ENCODE results near the gene TRNP1. TPM values are rescaled to one million over a fixed set of nuclear protein-coding genes. Genes with fewer than 3 reads are reported as not detected.
"Not testable (repeated sequence)": the region's sequence is repeated elsewhere in the genome, so short reads cannot be mapped to it uniquely, and the experiment has no call there.

The TRNP1 gene
- total RNA-seq, 4 donors from 2014 or later = 2.9 to 8.5 (median 6.5) TPM

DNA sequence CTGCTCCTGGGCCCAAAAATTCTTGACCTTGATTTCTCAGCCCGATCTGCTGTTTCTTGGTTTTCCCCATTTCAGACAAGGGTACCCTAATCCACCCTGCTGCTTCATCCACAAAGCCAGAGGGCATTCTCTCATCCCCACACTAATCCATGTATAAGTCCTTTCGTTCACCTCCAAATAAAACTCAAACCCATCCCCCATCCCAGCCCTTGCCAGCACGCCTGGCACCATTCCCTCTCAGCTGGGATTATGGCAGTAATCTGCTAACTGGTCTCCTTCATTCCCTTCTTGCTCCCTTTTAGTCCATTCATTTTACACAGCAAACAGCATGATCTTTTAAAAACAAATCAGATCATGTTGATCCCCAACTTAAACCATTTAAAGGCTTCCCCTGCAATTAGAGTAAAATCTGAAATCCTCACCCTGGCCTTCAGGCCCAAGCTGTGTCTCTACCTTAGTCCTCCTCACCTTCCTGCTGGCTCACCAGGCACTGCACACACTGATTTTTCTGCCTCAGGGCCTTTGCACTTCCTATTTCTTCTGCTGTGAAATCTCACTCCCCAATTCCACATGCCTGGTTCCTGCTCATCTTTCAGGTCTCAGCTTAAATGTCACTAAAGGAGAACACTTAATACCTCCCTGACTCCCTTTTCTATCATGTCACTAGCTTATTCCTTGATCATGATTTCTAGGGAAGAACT is 12.2 kb upstream of the TRNP1 start:
- H3K27me3 ChIP-seq = no peaks in the 10 kb centered on the region
- no peaks in the 10 kb centered on the region for H3K4me1 ChIP-seq
- WGBS, 2 donors = 77 to 90% methylated on average over 3 of the region's 3 CpGs
- no peak for DNase-seq
- no peak overlapping the region for H3K4me3 ChIP-seq (replicated peaks in 1 of 3)
- no peaks in the 10 kb centered on the region for H3K36me3 ChIP-seq
- H3K9me3 ChIP-seq = no peaks in the 10 kb centered on the region
- TF ChIP-seq POLR2A (IDR thresholded peaks at IDR 0.05) = no peak
- TF ChIP-seq, protein P1, sequence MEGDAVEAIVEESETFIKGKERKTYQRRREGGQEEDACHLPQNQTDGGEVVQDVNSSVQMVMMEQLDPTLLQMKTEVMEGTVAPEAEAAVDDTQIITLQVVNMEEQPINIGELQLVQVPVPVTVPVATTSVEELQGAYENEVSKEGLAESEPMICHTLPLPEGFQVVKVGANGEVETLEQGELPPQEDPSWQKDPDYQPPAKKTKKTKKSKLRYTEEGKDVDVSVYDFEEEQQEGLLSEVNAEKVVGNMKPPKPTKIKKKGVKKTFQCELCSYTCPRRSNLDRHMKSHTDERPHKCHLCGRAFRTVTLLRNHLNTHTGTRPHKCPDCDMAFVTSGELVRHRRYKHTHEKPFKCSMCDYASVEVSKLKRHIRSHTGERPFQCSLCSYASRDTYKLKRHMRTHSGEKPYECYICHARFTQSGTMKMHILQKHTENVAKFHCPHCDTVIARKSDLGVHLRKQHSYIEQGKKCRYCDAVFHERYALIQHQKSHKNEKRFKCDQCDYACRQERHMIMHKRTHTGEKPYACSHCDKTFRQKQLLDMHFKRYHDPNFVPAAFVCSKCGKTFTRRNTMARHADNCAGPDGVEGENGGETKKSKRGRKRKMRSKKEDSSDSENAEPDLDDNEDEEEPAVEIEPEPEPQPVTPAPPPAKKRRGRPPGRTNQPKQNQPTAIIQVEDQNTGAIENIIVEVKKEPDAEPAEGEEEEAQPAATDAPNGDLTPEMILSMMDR (IDR thresholded peaks at IDR 0.05) = no peak
- intact Hi-C loops (cut with DNase I) = no loop called here
- H3K27ac ChIP-seq = no peak overlapping the region

DNA sequence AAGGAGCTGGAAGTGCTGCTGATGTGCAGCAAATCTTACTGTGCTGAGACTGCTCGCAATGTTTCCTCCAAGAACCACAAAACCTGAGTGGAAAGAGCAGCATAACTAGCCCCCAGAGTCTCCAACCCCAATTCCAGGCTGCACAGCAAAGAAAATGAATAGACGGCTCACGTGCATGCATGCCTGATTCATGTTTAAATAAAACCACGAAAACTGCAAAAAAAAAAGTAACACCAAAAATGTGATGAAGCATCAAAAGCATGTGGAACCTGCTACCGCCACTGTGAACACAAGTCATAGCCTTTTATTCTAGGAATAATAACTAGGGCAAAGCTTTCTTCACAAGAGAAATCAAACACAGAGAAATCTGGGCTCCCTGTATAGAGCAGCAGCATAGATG is 9.6 kb upstream of the TRNP1 start:
- intact Hi-C loops (cut with DNase I) = no loop called here
- no peaks in the 10 kb centered on the region for H3K27me3 ChIP-seq
- TF ChIP-seq, protein P1 (IDR thresholded peaks at IDR 0.05) = no peak
- no peak for TF ChIP-seq POLR2A (IDR thresholded peaks at IDR 0.05)
- no peak for DNase-seq
- no peaks in the 10 kb centered on the region for H3K36me3 ChIP-seq
- H3K9me3 ChIP-seq = no peaks in the 10 kb centered on the region
- H3K4me1 ChIP-seq = no peaks in the 10 kb centered on the region
- WGBS, 2 donors = 73 to 76% methylated on average over 5 of the region's 5 CpGs
- H3K4me3 ChIP-seq (replicated peaks in 1 of 3) = no peak overlapping the region
- no peak overlapping the region for H3K27ac ChIP-seq

DNA sequence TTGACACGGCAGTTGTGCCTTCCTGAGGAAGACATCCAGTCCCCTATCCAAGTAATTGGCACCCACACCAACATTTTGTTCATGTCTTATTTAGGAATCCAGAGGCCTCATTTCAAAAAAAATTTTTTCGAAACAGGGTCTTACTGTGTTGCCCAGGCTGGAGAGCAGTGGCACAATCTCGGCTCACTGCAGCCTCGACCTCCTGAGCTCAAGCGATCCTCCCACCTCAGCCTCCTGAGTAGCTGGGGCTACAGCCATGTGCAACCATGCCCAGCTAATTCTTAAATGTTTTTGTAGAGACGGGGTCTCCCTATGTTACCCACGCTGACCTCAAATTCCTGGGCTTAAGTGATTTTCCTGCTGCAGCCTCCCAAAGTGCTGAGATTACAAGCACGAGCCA is 9.2 kb upstream of the TRNP1 start:
- 78 to 80% methylated on average over 8 of the region's 8 CpGs for WGBS, 2 donors
- DNase-seq = no peak
- H3K4me1 ChIP-seq = no peaks in the 10 kb centered on the region
- H3K27me3 ChIP-seq = no peaks in the 10 kb centered on the region
- intact Hi-C loops (cut with DNase I) = no loop called here
- H3K9me3 ChIP-seq = no peaks in the 10 kb centered on the region
- no peak overlapping the region for H3K4me3 ChIP-seq (replicated peaks in 1 of 3)
- H3K27ac ChIP-seq = no peak overlapping the region
- TF ChIP-seq, protein P1 (IDR thresholded peaks at IDR 0.05) = no peak
- no peak for TF ChIP-seq POLR2A (IDR thresholded peaks at IDR 0.05)
- no peaks in the 10 kb centered on the region for H3K36me3 ChIP-seq

DNA sequence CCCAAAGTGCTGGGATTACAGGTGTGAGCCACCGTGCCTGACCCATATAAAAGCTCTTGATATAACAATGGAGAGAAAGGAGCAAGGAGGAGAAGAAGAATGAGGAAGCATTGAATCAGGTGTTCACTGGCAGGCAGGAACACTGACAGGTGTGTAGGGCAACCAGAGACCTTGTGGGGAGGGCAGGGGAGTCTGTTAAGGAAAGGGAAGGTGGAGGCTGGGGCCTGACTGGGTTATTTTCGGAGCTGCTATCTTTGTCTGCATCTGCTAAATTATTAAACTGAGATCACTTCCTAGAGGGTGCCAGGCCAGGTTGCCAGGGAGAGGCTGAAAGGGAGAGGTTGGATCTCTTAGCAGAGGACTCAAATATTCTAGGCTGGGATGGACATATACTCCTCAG is 6.8 kb upstream of the TRNP1 start:
- TF ChIP-seq, protein P1 (IDR thresholded peaks at IDR 0.05) = no peak
- no peak for TF ChIP-seq POLR2A (IDR thresholded peaks at IDR 0.05)
- Histone ChIP-seq H3K4me1 (no peaks in the 10 kb centered on the region), H3K4me3 (replicated peaks in 1 of 3) (no peak overlapping the region), H3K9me3 (no peaks in the 10 kb centered on the region), H3K27ac (no peak overlapping the region), H3K27me3 (no peaks in the 10 kb centered on the region), H3K36me3 (no peaks in the 10 kb centered on the region)
- WGBS, 2 donors = 71 to 86% methylated on average over 2 of the region's 2 CpGs
- intact Hi-C loops (cut with DNase I) = no loop called here
- no peak for DNase-seq

DNA sequence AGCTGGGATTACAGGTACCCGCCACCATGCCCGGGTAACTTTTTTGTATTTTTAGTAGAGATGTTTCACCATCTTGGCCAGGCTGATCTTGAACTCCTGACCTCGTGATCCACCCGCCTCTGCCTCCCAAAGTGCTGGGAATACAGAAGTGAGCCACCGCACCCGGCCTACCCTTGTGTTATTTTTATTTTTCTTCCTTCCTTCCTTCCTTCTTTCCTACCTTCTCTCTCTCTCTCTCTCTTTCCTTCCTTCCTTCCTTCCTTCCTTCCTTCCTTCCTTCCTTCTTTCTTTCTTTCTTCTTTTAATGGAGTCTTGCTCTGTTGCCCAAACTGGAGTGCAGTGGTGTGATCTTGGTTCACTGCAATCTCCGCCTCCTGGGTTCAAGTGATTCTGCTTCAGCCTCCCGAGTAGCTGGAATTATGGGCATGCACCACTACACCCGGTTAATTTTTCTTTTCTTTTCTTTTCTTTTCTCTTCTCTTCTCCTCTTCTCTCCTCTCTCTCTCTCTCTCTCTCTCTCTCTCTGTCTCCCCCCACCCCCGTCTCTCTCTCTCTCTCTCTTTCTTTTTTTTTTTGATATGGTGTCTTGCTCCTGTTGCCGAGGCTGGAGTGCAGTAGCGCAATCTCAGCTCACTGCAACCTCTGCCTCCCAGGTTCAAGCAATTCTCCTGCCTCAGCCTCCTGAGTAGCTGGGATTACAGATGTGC is 3.9 kb upstream of the TRNP1 start:
- H3K27me3 ChIP-seq; intact Hi-C loops (cut with DNase I); H3K36me3 ChIP-seq; H3K27ac ChIP-seq; DNase-seq; H3K4me1 ChIP-seq; H3K4me3 ChIP-seq (replicated peaks in 1 of 3); H3K9me3 ChIP-seq: not testable (repeated sequence)
- WGBS, 2 donors = 76 to 80% methylated on average over 12 of the region's 12 CpGs

All from thyroid gland (tissue), 4 donors.